Testis (tissue), 2 donors: ENCODE measurements around the gene FRYL.
"Not testable (repeated sequence)": the region's sequence is repeated elsewhere in the genome, so short reads cannot be mapped to it uniquely, and the experiment has no call there.

Source experiments
- POLR2A ChIP-seq: fragments of 450-650 bp; IDR thresholded peaks from one replicate; pipeline ENCODE4 v1.6.1; 2017; ENCODE audit warnings: antibody characterized with exemption, mild to moderate bottlenecking, moderate library complexity
- TF ChIP-seq, protein P1 (sequence below), 3 experiments: fragments of 450-650 bp in 2 of 3; fragments of 200-600 bp in 1 of 3; sonication (generic) in 1 of 3; IDR thresholded peaks; one replicate each; pipeline ENCODE4 v1.5.1; 2016 to 2019; ENCODE audit warnings: antibody characterized with exemption in 3 of 3, mild to moderate bottlenecking in 2 of 3, moderate library complexity in 1 of 3

- TF ChIP-seq, protein P1, sequence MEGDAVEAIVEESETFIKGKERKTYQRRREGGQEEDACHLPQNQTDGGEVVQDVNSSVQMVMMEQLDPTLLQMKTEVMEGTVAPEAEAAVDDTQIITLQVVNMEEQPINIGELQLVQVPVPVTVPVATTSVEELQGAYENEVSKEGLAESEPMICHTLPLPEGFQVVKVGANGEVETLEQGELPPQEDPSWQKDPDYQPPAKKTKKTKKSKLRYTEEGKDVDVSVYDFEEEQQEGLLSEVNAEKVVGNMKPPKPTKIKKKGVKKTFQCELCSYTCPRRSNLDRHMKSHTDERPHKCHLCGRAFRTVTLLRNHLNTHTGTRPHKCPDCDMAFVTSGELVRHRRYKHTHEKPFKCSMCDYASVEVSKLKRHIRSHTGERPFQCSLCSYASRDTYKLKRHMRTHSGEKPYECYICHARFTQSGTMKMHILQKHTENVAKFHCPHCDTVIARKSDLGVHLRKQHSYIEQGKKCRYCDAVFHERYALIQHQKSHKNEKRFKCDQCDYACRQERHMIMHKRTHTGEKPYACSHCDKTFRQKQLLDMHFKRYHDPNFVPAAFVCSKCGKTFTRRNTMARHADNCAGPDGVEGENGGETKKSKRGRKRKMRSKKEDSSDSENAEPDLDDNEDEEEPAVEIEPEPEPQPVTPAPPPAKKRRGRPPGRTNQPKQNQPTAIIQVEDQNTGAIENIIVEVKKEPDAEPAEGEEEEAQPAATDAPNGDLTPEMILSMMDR (IDR thresholded peaks at IDR 0.05): not testable (repeated sequence)
- not testable (repeated sequence) for TF ChIP-seq POLR2A
These were observed 63.8 kb downstream of the FRYL start for GRCh38 chr4:48716285-48716684.
